GM18511 (cell line): Measurements from ENCODE around the gene GRIK2.
"Not testable (repeated sequence)": the region's sequence is repeated elsewhere in the genome, so short reads cannot be mapped to it uniquely, and the experiment has no call there.

Source experiments
- ATAC-seq: cut with Tn5 transposase; IDR thresholded peaks from one replicate; pipeline ENCODE4 v1.9.1; 2021; ENCODE audit warnings: mild to moderate bottlenecking, moderate library complexity; ENCODE audit not compliant: unreplicated experiment

GRIK2 gene

GRCh38 chr6:101614774-101615173 is 221.3 kb downstream of the GRIK2 start:
- ATAC-seq: no peak

GRCh38 chr6:101626269-101626668 is 232.8 kb downstream of the GRIK2 start:
- ATAC-seq: no peak

- no peak for ATAC-seq
These were observed 237.4 kb downstream of the GRIK2 start for GRCh38 chr6:101630941-101631340.

GRCh38 chr6:101633081-101633480 is 239.6 kb downstream of the GRIK2 start:
- ATAC-seq: no peak

- ATAC-seq: not testable (repeated sequence)
These were observed 245.4 kb downstream of the GRIK2 start for GRCh38 chr6:101638865-101639264.

- no peak for ATAC-seq
These were observed 246.6 kb downstream of the GRIK2 start for GRCh38 chr6:101640131-101640530.

- ATAC-seq: no peak
These were observed 252.3 kb downstream of the GRIK2 start for GRCh38 chr6:101645770-101646169.

- no peak for ATAC-seq
These were observed 257.0 kb downstream of the GRIK2 start for GRCh38 chr6:101650402-101651100.

GRCh38 chr6:101652079-101652478 is 258.6 kb downstream of the GRIK2 start:
- no peak for ATAC-seq

GRCh38 chr6:101655109-101655508 is 261.6 kb downstream of the GRIK2 start:
- no peak for ATAC-seq

GRCh38 chr6:101662111-101662897 is 268.8 kb downstream of the GRIK2 start:
- peak; percentile 79 for ATAC-seq

- ATAC-seq: no peak
These were observed 269.6 kb downstream of the GRIK2 start for GRCh38 chr6:101663100-101663499.

GRCh38 chr6:101666256-101666655 is 272.7 kb downstream of the GRIK2 start:
- ATAC-seq: no peak

- no peak for ATAC-seq
These were observed 275.1 kb downstream of the GRIK2 start for GRCh38 chr6:101668496-101669030.

GRCh38 chr6:101676187-101676586 is 282.7 kb downstream of the GRIK2 start:
- ATAC-seq: no peak

GRCh38 chr6:101682937-101683336 is 289.4 kb downstream of the GRIK2 start:
- no peak for ATAC-seq

- no peak for ATAC-seq
These were observed 290.4 kb downstream of the GRIK2 start for GRCh38 chr6:101683884-101684283.

- no peak for ATAC-seq
These were observed 293.1 kb downstream of the GRIK2 start for GRCh38 chr6:101686653-101687052.

GRCh38 chr6:101689156-101689555 is 295.6 kb downstream of the GRIK2 start:
- ATAC-seq: no peak

GRCh38 chr6:101689695-101690094 is 296.2 kb downstream of the GRIK2 start:
- no peak for ATAC-seq

- no peak for ATAC-seq
These were observed 307.1 kb downstream of the GRIK2 start for GRCh38 chr6:101700655-101701054.

- ATAC-seq: no peak
These were observed 309.8 kb downstream of the GRIK2 start for GRCh38 chr6:101703311-101703710.
